Astrocyte of the cerebellum (primary cell): ENCODE data around the gene FBXL4.
A peak's percentile ranks its signal among the peaks of the same experiment; 100 is the strongest.

Experiments
- DNase-seq: peaks from one replicate; pipeline ENCODE4 v3.0.0-alpha.2; 2011; ENCODE audit warnings: low read depth
- H3K4me3 ChIP-seq: 2 replicates; pipeline ENCODE4 v1.5.1; 2011; ENCODE audit warnings: mild to moderate bottlenecking, low read depth, low read length, moderate library complexity
- CTCF ChIP-seq: IDR thresholded peaks from 2 replicates; pipeline ENCODE4 v1.5.1; 2012; ENCODE audit warnings: low read length, low read depth, moderate library complexity, mild to moderate bottlenecking; ENCODE audit errors: missing control alignments
- in situ Hi-C: cut with HindIII; loops from 2 replicates; pipeline ENCODE4 v1.10.0; 2017; ENCODE audit warnings: low sequenced_read_pairs

Gene FBXL4

DNA sequence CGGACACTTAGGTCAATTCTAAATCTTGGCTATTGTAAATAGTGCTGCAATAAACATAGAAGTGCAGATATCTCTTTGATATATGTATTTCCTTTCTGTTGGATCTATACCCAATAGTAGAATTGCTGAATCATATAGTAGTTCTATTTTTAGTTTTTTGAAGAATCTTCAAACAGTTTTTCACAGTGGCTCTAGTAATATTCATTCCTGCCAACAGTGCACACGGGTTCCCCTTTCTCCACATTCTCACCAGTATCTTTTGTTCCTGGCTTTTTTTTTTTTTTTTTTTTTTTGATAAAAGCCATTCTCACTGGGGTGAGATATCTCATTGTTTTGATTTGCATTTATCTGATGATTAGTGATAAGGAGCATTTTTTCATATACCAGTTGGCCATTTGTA, 1.8 kb upstream of the FBXL4 start:
- TF ChIP-seq CTCF, result no peak
- H3K4me3 ChIP-seq, result no peak overlapping the region
- DNase-seq, result no peak
- in situ Hi-C loops, result no loop called here

DNA sequence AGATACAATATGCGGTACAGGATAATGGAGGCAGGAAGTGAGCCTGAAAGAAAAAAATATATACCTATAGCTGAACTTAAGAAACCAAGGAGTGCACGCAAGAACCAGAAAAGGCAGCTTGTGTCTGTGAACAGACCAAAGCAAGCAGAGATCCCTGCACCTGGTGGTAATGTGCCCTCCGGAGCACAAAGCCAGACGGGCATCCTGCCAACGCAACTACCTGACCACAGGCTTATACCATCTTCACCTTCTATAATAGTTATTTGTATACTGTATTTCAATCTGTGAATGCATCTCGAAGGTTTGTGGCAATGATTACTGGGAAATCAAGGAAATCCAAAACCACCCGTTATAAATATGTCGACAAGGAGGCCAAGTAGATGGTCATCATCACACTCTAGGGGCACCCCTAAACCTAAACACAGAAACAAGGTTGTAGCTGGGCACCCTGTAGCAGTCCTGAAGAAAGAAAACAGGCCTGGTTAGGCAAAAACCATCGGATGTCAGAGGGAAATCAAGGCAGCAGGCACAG, 801 bp downstream of the FBXL4 start:
- peak overlapping the region; percentile 69 for H3K4me3 ChIP-seq
- no peak for DNase-seq
- in situ Hi-C loops, result no loop called here
- TF ChIP-seq CTCF, result no peak

GRCh38 chr6:98946266-98946878, 1.4 kb downstream of the FBXL4 start:
- no peak for DNase-seq
- in situ Hi-C loops, result no loop called here
- H3K4me3 ChIP-seq, result peak overlapping the region; percentile 69
- TF ChIP-seq CTCF, result no peak

DNA sequence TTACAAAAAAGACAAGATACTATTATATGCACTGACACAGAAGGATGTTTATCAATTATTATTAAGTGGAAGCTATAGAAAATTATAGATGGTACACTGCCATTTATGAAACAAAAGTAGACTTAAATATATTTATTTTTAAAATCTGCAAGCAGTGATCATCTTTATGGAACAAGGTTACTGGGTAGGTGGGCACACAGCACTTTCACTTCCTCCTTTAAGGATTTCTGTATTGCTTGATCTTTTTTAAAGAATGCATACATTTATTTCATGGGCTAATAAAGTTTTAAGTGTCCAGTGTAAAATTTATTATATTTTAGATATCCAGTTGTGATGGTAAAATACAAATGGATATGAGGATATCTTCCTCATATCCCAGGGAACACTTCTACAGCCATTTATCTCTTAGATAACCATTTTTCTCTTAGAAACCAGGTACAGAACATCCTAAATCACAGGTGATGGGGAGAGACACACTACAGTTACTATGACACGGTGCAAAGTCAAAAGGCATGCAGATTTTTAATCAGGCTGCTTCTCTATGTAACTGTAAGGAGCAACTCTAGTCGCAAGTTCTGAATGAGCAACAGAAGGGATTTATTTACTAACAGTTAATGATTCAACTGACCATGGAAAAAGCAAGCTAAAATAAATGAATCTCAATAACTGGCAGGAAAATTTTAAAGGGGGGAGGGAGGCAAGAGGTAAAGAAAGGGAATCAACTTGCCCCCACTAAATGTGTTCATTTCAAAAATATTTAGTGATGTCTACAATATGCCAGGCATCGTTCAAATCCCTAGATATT, 2.2 kb downstream of the FBXL4 start:
- in situ Hi-C loops, result no loop called here

GRCh38 chr6:98944598-98945081, 3.1 kb downstream of the FBXL4 start:
- TF ChIP-seq CTCF, result no peak
- H3K4me3 ChIP-seq, result no peak overlapping the region
- in situ Hi-C loops, result no loop called here
- no peak for DNase-seq

More for the DNA sequence above, 2.2 kb downstream of the FBXL4 start:
- no peak for DNase-seq
- TF ChIP-seq CTCF, result no peak
- no peak overlapping the region for H3K4me3 ChIP-seq

DNA sequence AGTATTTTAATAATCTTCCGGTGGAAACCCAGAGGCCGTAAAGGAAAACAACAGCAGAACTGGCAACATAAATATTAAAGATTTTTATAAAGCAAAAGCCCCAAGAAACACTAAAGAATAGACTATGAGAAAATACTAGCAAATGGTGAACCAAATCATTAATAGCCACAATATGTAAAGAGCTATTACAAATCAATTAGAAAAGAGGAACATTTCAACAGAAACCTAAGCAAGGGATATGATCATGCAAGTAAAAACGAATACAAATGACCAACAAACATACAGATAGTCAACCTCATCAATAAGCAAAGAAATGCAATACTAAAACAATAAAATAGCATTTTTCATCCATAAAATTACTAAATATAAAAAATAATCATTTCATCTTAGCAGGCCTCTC, 3.6 kb downstream of the FBXL4 start:
- in situ Hi-C loops, result no loop called here
- H3K4me3 ChIP-seq, result no peak overlapping the region
- no peak for DNase-seq
- no peak for TF ChIP-seq CTCF
